HG02970 (cell line): Measurements from ENCODE around the gene VPS13D.

ENCODE experiments used
- ATAC-seq: cut with Tn5 transposase; IDR thresholded peaks from one replicate; pipeline ENCODE4 v1.9.1; 2021; ENCODE audit warnings: mild to moderate bottlenecking, moderate library complexity, moderate number of reproducible peaks; ENCODE audit not compliant: unreplicated experiment, low FRiP score

Gene VPS13D

DNA sequence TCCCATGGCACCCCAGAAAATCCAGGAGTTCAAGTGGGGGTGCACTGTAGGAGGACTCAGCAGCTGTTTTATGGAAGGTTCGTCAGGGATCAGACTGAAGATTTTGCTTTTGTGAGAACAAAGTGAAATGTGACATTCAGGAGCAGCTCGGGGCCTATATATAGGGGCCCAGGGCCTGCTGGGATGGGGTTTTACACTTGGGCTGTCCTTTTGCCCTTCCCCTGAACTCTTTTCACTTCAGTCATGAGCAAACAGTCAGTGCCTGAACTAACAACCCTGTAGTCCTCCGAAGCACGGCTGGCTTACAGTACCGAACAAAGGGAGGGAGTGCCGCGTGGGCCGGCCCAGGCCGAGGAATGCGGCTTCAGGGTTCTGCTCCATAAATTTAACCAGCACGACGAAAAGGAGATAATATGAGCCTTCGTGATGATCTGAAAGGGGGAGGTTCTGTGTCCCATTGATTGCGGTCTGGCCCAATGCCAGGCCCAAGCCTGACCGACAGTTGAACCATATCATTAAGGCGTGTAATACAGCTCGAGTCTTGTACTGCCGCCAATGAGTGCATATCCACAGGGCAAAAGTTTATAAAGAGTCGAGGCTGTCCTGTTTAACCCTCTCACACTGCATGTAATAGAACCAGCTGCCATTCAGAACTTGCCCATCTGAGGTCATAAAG, 248.2 kb downstream of the VPS13D start:
- no peak for ATAC-seq

DNA sequence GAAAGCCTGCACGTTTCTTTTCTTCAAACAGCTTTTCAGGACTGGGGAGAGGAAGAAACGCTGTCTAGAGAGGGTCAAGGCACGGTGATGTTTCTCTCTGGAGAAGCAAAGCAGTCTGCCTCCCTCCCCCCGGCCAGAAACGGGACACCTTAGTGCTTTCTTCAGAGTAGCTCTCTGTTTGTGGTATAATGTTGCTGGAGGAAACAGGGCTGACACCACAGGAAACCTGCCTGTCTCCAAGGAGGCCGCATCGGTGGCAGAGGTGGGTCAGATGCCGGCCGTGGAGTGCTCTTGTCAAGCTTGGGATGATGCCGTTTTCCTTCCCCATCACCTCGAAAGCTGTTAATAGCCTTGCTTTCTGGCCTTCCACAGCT, 248.8 kb downstream of the VPS13D start:
- no peak for ATAC-seq

DNA sequence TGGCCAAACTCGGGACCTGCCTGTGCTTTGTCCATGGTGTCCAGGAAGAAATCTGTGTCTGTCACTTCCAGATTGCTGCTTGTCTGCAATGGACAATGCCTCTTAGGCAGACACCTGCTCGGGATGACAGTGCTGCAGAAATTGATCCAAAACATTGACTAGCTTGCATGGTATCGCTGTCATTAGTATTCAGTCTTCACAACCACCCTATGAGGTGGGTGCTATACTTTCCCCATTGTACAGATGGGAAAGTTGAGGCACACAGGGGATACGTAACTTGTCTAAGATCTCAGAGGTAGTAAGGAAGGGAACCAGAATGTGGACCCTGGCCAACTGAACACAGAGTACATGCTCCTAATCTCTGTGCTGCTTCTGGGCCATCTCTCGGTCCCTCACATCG, 249.5 kb downstream of the VPS13D start:
- no peak for ATAC-seq

DNA sequence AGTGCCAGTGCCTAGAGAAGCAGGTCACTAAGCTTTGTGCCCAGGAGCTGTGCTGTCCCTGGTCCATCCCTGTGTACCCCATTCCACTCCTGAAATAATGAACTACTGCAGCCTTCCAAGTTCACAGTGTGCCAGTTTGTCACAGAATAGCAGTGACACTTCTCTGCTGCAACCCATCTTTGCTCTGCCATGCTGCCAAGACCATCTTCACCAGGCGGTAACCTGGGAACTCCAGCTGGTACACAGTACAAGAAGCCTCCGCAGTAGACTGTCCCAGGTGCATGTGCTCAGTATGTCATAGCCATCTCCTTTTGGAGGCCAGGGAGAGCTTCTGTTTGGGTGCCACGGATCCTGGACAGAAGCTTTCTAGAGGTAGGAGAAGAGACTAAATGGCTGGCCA, 250.2 kb downstream of the VPS13D start:
- no peak for ATAC-seq

DNA sequence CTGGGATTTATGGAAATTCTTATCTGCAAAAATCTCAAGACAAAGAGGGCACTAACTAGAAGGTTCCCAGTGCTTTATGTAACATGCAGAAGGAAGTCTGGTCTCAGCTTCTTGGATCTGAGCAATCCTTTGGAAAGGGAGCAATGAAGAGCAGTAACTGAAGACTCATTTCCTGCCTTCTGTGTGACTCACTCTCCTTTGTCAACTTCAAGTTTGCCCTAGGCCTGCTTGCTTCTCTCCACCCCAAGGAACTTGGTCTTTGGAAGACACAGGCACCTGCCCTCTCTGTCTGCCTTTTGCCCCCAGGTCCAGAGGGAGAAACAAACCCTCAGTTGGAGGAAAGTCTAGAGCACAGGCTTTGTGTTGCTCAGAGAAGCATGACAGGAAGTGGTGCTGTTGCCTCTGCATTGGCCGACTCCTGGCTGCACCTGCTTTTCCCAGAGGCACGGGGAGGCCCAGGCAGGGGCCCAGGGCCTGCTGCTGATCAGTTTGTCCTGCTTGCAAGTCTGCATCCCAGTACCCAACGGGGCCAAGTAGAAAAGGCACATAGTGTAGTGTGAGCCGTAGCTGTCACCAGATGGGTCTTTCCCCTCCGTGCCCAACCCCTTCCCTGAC, 251.0 kb downstream of the VPS13D start:
- no peak for ATAC-seq

DNA sequence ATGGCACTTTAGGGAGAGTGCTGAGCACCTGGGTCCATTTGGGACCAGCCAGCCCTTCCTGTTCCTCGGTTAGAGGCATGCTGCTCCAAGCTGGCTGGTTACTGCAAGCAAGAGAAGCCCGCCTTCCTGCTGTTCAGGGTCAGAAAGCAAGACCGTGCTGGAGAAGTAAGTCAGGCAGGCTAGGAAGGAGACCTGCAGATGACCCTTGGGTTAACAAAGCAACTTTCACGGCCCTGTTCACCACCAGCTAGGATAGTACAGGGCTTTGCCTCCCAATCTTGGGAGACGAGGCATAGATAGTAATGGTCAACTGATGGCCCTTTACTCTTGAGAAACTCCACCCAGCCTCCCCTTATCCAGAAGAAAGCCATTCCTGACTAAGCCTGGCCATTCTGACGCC, 252.1 kb downstream of the VPS13D start:
- no peak for ATAC-seq

DNA sequence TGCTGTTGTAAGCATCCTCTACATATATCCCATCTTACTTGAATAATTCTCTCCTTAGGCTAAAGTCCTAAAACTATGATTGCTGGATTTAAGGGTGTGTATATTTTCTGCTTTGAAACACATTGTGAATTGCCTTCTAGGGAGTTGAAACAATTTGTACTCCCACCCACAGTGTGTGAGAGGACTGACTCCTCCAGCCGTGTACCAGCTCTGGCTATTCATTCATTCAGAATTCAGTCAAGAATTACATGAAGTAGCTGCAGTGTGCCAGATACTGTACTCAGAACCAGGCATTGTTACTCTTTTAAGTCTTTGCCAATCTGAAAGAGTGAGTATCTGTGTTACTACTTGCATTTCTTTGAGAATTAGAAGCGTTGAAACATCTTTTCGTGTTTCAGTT, 253.2 kb downstream of the VPS13D start:
- ATAC-seq = no peak

DNA sequence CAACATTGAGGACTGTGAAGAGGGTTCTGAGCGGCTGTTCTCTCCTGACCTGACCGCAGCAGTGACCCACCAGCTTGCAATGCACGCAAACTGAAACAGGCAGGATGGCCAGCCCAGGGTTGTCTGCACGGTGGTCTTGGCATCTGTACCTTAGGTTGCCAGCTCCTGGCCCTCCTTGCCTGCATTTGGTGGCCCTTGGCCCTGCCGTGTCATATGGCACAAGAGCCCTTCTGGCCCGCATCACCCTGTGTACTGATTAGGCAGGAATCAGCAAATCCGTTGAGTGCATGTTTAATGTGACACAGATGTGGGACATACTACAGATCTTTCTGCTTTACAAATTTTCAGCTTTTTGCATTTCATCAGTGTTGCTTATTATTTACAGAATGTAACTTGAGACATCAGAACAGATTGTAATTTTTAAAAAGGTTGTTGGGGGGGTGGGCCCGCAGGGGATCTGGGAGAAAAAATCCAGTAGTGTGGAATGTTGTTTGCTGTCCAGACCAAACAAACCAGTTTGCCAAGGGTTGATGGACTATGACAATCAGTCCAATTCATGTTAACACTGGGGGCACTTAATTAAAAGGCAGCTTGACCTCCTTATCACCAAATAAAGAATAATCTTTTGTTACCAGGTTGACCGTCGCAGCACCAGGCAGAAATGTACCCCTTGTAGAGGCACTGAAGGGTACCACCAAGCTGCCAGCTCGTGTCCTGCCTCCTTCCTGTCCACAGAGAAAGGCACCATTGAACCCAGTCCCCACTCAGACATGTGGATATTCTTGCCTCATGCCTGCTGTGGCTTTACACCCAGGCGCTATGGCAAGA, 255.6 kb downstream of the VPS13D start:
- no peak for ATAC-seq

DNA sequence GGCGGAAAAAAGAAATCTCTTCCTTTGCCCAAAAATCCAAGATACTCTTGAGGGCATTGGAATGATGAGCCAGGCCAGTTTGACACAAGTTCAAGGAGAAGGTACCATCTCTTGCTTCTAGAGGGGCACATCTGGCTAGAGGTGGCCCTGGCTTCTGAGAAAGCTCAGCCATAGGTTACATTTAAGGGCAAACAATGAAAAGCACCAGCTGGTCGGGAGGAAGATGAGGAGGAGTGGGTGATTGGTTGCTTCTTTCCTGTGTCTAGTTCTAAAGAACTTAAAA, 256.2 kb downstream of the VPS13D start:
- ATAC-seq = no peak

DNA sequence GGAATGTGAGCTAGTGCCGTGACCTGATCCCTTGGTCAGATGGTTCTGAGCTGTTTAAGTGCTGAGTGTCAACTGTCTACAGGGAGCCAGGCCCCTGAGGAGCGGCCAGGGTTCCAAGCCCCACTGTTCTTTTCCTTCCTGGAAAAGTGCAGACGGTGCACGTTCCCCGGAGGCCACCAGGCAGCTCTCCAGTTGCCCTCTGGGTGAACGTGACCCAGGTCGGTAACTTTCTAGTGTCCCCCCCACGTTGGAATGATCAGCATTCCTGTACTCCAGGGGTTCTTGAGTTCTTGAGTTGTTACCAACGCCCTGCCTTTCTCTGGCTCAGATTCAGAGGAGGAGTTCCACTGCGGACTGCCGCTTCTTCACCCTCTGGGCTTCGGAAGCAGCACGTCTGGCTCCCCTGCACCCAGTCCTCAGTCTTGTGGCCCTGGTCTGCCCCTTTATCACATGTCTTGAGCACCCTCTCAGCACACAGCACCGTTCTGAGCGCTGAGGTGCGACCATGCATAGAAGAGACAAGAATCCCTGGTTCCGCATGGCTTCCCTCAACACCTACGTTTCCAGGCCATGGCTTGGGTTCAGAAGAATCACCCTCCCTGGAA, 256.7 kb downstream of the VPS13D start:
- no peak for ATAC-seq

DNA sequence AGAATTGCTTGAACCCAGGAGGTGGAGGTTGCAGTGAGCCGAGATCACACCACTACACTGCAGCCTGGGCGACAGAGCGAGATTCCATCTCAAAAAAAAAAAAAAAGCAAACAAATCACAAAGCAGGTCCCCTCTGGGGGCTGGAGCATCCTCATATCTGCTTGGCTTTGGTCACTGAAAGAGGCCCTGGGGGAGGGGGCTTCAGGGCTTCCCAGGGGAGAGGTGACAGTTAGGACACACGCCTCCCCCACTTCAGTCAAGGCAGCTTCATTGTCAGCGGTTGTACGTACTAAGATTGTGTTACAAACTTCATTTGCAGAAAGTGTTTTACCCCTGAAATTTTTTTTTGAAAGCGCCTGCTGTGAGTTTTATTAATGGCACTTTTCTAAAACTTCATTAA, 257.7 kb downstream of the VPS13D start:
- no peak for ATAC-seq

DNA sequence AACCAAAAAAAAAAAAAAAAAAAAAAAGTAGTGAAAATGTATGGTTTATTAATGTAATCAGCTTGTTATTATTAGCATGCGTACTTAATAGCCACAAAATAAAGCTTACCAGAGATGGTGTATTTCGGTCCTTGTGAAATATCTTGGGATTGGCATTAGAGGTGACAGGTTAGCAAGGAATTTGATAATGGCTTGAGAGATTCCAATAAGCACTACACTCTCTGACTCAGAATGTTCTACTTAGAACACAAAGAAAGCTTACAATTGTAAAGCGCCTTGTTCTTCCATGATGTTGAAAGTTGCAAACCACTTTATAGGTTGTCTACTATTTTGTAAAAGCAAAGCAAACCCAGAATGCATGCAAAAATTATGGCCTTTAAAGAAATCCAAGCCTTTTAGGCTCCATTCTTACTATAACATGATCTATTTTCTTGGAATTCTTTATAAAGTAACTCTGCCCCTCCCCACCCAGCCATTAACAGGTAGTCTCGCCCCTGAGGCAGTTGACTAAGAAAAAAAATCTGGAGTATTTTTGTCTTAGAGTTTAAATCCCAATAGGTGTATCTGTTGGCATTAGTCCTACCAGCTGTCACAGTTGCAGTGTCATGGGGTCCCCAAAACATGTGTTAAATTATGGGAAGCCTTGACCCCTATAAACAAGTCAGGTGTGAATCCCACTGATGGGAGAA, 259.0 kb downstream of the VPS13D start:
- no peak for ATAC-seq

DNA sequence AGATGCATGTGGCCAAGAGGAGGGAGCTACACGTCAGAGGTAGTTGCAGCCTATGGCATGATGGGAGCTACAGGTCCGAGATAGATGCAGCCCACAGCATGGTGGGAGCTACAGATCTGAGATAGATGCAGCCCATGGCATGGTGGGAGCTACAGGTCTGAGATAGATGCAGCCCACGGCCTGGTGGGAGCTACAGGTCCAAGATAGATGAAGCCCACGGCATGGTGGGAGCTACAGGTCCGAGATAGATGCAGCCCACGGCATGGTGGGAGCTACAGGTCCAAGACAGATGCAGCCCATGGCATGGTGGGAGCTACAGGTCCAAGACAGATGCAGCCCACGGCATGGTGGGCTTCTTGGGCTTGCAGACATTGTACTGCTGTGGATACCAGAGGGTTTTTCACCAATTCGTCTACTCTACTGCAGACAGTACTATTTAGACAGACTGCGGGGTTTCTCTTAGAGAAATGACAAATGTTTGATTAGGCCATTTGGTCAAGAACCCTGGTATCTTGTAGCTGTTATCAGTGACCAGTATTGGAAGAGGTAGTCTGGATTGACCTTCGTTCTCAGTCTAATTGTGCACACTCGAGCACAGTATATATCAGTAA, 260.8 kb downstream of the VPS13D start:
- no peak for ATAC-seq

DNA sequence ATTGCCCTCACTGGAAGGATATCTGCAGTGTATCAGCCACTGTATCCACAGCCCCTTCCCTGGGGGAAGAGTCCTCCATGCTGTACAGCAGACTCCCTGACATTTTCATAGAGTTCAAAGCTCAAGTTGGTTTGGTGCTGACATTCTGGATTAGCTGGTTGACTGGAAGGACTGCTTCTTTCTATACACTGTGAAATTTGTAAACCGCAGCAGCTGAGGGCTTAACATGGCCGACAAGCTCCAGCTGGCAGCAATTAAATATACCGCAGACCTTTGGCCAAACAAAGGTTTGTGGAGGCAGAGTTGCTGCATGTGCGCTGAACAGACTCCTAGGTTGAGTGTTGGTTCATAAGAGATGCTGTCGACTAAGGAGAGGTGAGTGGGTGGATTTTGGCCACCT, 261.8 kb downstream of the VPS13D start:
- ATAC-seq = no peak

DNA sequence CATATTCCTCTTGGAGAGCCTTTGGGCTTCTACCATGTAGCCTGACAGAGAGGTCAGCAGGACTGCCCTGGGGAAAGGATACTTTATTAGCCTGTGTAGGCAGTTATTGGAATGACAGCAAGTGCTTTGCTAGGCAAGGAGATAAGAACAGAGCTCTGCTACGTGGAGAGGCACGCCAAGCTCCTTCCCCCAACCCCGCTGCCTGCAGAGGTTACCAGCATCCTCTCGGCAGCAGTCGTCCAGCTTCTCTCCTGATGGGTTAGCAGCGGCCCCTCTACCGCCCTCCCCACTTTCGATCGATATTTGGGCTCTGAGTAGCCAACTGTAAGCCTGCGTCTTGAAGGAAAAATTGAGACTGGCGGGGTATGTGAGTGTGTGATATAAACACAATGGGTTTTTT, 265.9 kb downstream of the VPS13D start:
- ATAC-seq = no peak

DNA sequence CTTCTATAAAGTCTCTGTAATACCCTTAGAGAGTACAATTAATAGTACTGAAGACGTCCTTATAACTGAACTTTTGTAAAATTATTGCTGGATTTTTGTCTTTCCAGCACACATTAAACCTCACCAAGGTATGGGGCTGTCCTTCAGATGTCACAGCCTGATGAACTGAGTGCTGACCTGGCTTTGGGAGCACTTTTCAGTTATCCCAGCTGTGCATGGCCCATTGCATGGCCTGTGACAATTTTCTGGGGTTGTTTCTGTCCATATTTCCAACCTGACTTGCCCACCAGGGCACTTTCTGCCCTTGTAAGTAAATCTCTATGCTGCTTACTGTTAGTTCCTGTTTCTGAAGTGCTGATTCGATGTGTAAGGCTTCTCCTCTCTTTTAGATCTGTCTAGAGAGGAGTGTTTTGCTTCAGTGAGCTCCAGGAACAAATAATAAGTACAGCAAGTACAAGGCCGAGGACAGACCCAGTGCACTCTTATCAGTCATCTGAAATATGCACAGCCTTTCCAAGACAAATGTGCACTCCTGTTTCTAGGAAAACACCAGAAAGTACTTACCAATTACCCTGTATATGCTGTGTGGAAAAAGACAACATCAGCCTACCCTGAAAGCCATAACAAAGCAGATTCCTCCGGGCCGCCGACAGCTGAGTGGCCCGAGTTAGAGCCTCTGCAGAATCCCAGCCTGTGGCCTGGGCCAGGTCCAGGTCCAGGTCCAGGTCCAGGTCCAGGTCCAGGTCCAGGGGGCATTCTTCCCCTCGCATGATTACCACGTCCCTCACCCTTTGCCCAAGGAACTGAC, 266.5 kb downstream of the VPS13D start:
- ATAC-seq = no peak

DNA sequence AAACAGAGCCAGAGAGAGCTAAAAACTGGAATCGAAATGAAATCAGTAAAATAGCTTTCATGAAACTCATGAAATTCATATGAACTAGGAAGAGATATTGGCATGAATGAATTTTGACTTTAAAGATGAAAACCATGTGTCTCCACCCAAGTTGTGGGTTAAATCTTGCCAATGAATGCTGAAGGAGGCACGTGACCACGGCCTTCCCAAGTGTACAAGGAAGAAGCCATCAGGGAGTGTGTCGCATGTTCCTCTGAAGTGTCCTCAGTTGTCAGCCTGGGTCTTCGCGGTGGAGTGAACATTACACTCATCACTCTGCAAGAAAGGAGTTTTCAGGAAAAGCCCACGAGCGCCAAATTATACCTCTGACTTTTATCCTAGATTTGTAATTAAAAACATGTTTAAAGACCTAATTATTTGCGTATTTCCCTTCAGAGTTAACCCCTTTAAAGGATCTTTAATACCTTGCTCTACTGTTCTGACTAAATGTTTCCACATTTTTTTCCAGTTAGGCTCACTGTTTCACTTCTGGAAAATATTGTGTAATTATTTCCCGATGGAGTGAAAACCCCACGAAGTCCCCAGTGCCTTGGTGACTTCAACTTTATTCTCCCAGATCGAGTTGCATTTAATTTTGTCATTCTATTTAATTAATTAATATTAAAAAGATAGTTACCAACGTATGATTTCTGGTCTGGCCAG, 269.9 kb downstream of the VPS13D start:
- no peak for ATAC-seq

DNA sequence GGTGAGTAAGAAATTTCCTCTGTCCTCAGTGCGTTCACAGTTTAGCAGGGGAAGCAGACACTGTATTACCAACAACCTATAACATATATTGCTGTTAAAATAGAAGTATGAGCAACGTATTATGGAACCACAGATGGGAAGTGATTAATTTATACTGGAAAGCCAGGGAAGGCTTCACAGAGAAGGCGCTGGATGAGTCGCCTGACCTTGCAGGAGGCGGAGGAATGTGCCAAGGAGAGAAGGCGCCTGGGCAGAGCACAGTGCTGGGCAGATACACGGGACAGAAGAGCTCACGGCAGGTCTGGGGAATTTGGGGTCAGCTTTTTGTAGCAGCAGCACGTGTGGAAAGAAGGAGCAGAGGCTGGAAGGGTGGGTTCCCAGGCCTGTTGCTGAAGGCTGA, 271.8 kb downstream of the VPS13D start:
- ATAC-seq = no peak
